Effector memory CD8-positive, alpha-beta T cell (primary cell): ENCODE measurements around the gene SAPCD2.

Source experiments
- ATAC-seq: fragments of 150-1000 bp; cut with Tn5 transposase; replicated peaks from 2 replicates; pipeline ENCODE4 v1.10.0; 2021; ENCODE audit warnings: mild to moderate bottlenecking, moderate library complexity
- DNase-seq, 3 experiments: peaks; one replicate each; pipeline ENCODE4 v3.0.0; 2021
- H3K27ac Mint-ChIP-seq, 2 donors: one replicate each; pipeline ENCODE4 v1.8.0; 2022; ENCODE audit warnings: mild to moderate bottlenecking in 2 of 2, mixed read lengths in 2 of 2, moderate library complexity in 2 of 2
- H3K27me3 Mint-ChIP-seq, 2 donors: one replicate each; pipeline ENCODE4 v1.8.0; 2022; ENCODE audit warnings: mixed read lengths in 2 of 2
- H3K36me3 Mint-ChIP-seq: one replicate; pipeline ENCODE4 v1.8.0; 2022; ENCODE audit warnings: mild to moderate bottlenecking, moderate library complexity, mixed read lengths; ENCODE audit not compliant: insufficient read depth
- H3K4me1 Mint-ChIP-seq, 2 donors: one replicate each; pipeline ENCODE4 v1.8.0; 2022; ENCODE audit warnings: low read depth in 2 of 2, mixed read lengths in 2 of 2
- H3K4me3 Mint-ChIP-seq, 2 donors: one replicate each; pipeline ENCODE4 v1.8.0; 2022; ENCODE audit warnings: mild to moderate bottlenecking in 2 of 2, mixed read lengths in 2 of 2, moderate library complexity in 2 of 2
- H3K9me3 Mint-ChIP-seq, 2 donors: one replicate each; pipeline ENCODE4 v1.8.0; 2022; ENCODE audit warnings: mixed read lengths in 2 of 2

SAPCD2 gene

GRCh38 chr9:137020771-137021567 is 49.4 kb downstream of the SAPCD2 start:
- H3K4me1 Mint-ChIP-seq: peaks cover 3 to 18% of the 10 kb centered on the region in 2 donors
- ATAC-seq (no peak), DNase-seq (no peak)
- peaks cover 10% of the 10 kb centered on the region for H3K36me3 Mint-ChIP-seq
- H3K9me3 Mint-ChIP-seq: no peaks in the 10 kb centered on the region
- no peak overlapping the region for H3K4me3 Mint-ChIP-seq
- H3K27me3 Mint-ChIP-seq: no peaks in the 10 kb centered on the region
- peak overlapping the region in 1 of 2 donors; percentile 46 for H3K27ac Mint-ChIP-seq

- H3K27ac Mint-ChIP-seq: peak overlapping the region in 1 of 2 donors; percentile 35
- no peak for ATAC-seq
- H3K27me3 Mint-ChIP-seq: no peaks in the 10 kb centered on the region
- peaks cover 10% of the 10 kb centered on the region for H3K36me3 Mint-ChIP-seq
- peaks cover 3 to 15% of the 10 kb centered on the region in 2 donors for H3K4me1 Mint-ChIP-seq
- no peaks in the 10 kb centered on the region for H3K9me3 Mint-ChIP-seq
- no peak overlapping the region for H3K4me3 Mint-ChIP-seq
- no peak for DNase-seq
Measured at GRCh38 chr9:137019891-137020683, 50.3 kb downstream of the SAPCD2 start.

- Mint-ChIP-seq H3K27me3 (no peaks in the 10 kb centered on the region), H3K27ac (peak overlapping the region in 1 of 2 donors; percentile 35), H3K4me1 (peaks cover 3 to 9% of the 10 kb centered on the region in 2 donors), H3K36me3 (peaks cover 7% of the 10 kb centered on the region), H3K4me3 (no peak overlapping the region), H3K9me3 (no peaks in the 10 kb centered on the region)
- DNase-seq: no peak
- ATAC-seq: no peak
Measured at GRCh38 chr9:137018761-137019559, 51.4 kb downstream of the SAPCD2 start.

- no peak for DNase-seq
- Mint-ChIP-seq H3K9me3 (no peaks in the 10 kb centered on the region), H3K4me1 (peaks cover 3 to 7% of the 10 kb centered on the region in 2 donors), H3K27ac (no peak overlapping the region), H3K4me3 (no peak overlapping the region), H3K27me3 (no peaks in the 10 kb centered on the region), H3K36me3 (peaks cover 7% of the 10 kb centered on the region)
- ATAC-seq: no peak
Measured at GRCh38 chr9:137017791-137018497, 52.4 kb downstream of the SAPCD2 start.

GRCh38 chr9:137017071-137017470 is 53.3 kb downstream of the SAPCD2 start:
- H3K4me1 Mint-ChIP-seq: peaks cover 2 to 6% of the 10 kb centered on the region in 2 donors
- ATAC-seq (no peak), DNase-seq (no peak)
- H3K4me3 Mint-ChIP-seq: no peak overlapping the region
- H3K27ac Mint-ChIP-seq: no peak overlapping the region
- no peaks in the 10 kb centered on the region for H3K9me3 Mint-ChIP-seq
- peaks cover 4% of the 10 kb centered on the region for H3K36me3 Mint-ChIP-seq
- H3K27me3 Mint-ChIP-seq: no peaks in the 10 kb centered on the region

GRCh38 chr9:137016436-137016835 is 53.9 kb downstream of the SAPCD2 start:
- no peak for DNase-seq
- H3K4me1 Mint-ChIP-seq: peaks cover 0 to 3% of the 10 kb centered on the region in 2 donors
- H3K27ac Mint-ChIP-seq: no peak overlapping the region
- no peak for ATAC-seq
- peaks cover 4% of the 10 kb centered on the region for H3K36me3 Mint-ChIP-seq
- H3K27me3 Mint-ChIP-seq: no peaks in the 10 kb centered on the region
- H3K9me3 Mint-ChIP-seq: no peaks in the 10 kb centered on the region
- H3K4me3 Mint-ChIP-seq: no peak overlapping the region

- H3K36me3 Mint-ChIP-seq: peaks cover 8% of the 10 kb centered on the region
- DNase-seq (no peak), ATAC-seq (no peak)
- no peaks in the 10 kb centered on the region for H3K9me3 Mint-ChIP-seq
- no peak overlapping the region for H3K27ac Mint-ChIP-seq
- no peaks in the 10 kb centered on the region for H3K27me3 Mint-ChIP-seq
- no peak overlapping the region for H3K4me3 Mint-ChIP-seq
- peaks cover 0 to 3% of the 10 kb centered on the region in 2 donors for H3K4me1 Mint-ChIP-seq
Measured at GRCh38 chr9:137015976-137016375, 54.4 kb downstream of the SAPCD2 start.

GRCh38 chr9:137015540-137015930 is 54.8 kb downstream of the SAPCD2 start:
- ATAC-seq: no peak
- Mint-ChIP-seq H3K27me3 (no peaks in the 10 kb centered on the region), H3K4me1 (peaks cover 0 to 3% of the 10 kb centered on the region in 2 donors), H3K9me3 (no peaks in the 10 kb centered on the region), H3K36me3 (peaks cover 10% of the 10 kb centered on the region), H3K4me3 (no peak overlapping the region), H3K27ac (no peak overlapping the region)
- no peak for DNase-seq

- Mint-ChIP-seq H3K27me3 (no peaks in the 10 kb centered on the region), H3K4me3 (no peak overlapping the region), H3K4me1 (peaks cover 0 to 3% of the 10 kb centered on the region in 2 donors), H3K9me3 (no peaks in the 10 kb centered on the region), H3K36me3 (peaks cover 10% of the 10 kb centered on the region), H3K27ac (no peak overlapping the region)
- DNase-seq (no peak), ATAC-seq (no peak)
Measured at GRCh38 chr9:137014776-137015539, 55.4 kb downstream of the SAPCD2 start.

GRCh38 chr9:137014166-137014565 is 56.2 kb downstream of the SAPCD2 start:
- no peaks in the 10 kb centered on the region for H3K9me3 Mint-ChIP-seq
- ATAC-seq (no peak), DNase-seq (no peak)
- H3K4me3 Mint-ChIP-seq: no peak overlapping the region
- peaks cover 10% of the 10 kb centered on the region for H3K36me3 Mint-ChIP-seq
- peaks cover 0 to 1% of the 10 kb centered on the region in 2 donors for H3K4me1 Mint-ChIP-seq
- no peaks in the 10 kb centered on the region for H3K27me3 Mint-ChIP-seq
- no peak overlapping the region for H3K27ac Mint-ChIP-seq

- no peak overlapping the region for H3K27ac Mint-ChIP-seq
- no peaks in the 10 kb centered on the region for H3K9me3 Mint-ChIP-seq
- no peak for DNase-seq
- no peak overlapping the region for H3K4me3 Mint-ChIP-seq
- no peaks in the 10 kb centered on the region for H3K27me3 Mint-ChIP-seq
- peaks cover 0 to under 1% of the 10 kb centered on the region in 2 donors for H3K4me1 Mint-ChIP-seq
- no peak for ATAC-seq
- peaks cover 10% of the 10 kb centered on the region for H3K36me3 Mint-ChIP-seq
Measured at GRCh38 chr9:137013571-137013940, 56.8 kb downstream of the SAPCD2 start.

GRCh38 chr9:137012694-137013570 is 57.4 kb downstream of the SAPCD2 start:
- no peak for ATAC-seq
- Mint-ChIP-seq H3K4me3 (no peak overlapping the region), H3K4me1 (no peaks in the 10 kb centered on the region), H3K27me3 (no peaks in the 10 kb centered on the region), H3K9me3 (no peaks in the 10 kb centered on the region), H3K36me3 (peaks cover 10% of the 10 kb centered on the region), H3K27ac (no peak overlapping the region)
- no peak for DNase-seq
